ENCODE results near the gene MEMO1.

- TF ChIP-seq RAD21 (IDR thresholded peaks at IDR 0.05; ENCODE audit: low read depth) (no peak), CEBPB (IDR thresholded peaks at IDR 0.05) (no peak), REST (IDR thresholded peaks at IDR 0.05; ENCODE audit: low read depth) (no peak)
Observed at GRCh38 chr2:31980674-31981356, 30.0 kb downstream of the MEMO1 start.
